Measurements from ENCODE around the gene TPST2.
A peak's percentile ranks its signal among the peaks of the same experiment; 100 is the strongest.

Gene TPST2

GRCh38 chr22:26486394-26486793, 103.5 kb downstream of the TPST2 start:
- Histone ChIP-seq H2BK12ac (ENCODE audit: low read length) (no peak overlapping the region), H3K4me2 (ENCODE audit: low read length) (no peak overlapping the region), H3K79me1 (ENCODE audit: low read length) (peaks cover 9% of the 10 kb centered on the region), H3K4ac (ENCODE audit: low read depth, low read length) (no peak overlapping the region), H4K12ac (ENCODE audit: low read depth, low read length) (no peak overlapping the region), H3K4me3 (ENCODE audit: low read depth, low read length) (no peak overlapping the region), H3K36me3 (ENCODE audit: control insufficient read depth in 1 of 2, insufficient read depth in 2 of 2, low read length in 2 of 2) (peaks cover 10 to 39% of the 10 kb centered on the region in 2 experiments), H3K4me1 (ENCODE audit: control insufficient read depth in 1 of 2, insufficient read depth in 2 of 2, low read length in 2 of 2) (peaks cover 2% of the 10 kb centered on the region in 2 experiments), H3K18ac (ENCODE audit: low read length) (no peak overlapping the region), H3K27ac (ENCODE audit: low read depth, low read length) (no peak overlapping the region), H3K23ac (ENCODE audit: low read length) (no peak overlapping the region), H3K9ac (ENCODE audit: low read length) (no peak overlapping the region), H3K79me2 (ENCODE audit: control insufficient read depth, insufficient read depth, low read length, poor library complexity) (peaks cover 7% of the 10 kb centered on the region), H2AK5ac (ENCODE audit: low read length) (no peak overlapping the region), H2AFZ (ENCODE audit: insufficient read depth, low read length, poor library complexity) (no peak overlapping the region), H3K27me3 (ENCODE audit: insufficient read depth, low read length) (no peaks in the 10 kb centered on the region), H2BK120ac (ENCODE audit: insufficient read depth, low read length, poor library complexity) (no peak overlapping the region), H4K91ac (ENCODE audit: low read depth, low read length) (no peak overlapping the region), H4K8ac (ENCODE audit: low read depth, low read length) (no peak overlapping the region), H3K9me3 (ENCODE audit: insufficient read depth, low read depth, low read length) (no peaks in the 10 kb centered on the region), H3K14ac (ENCODE audit: low read length) (no peak overlapping the region), H2BK5ac (ENCODE audit: low read depth, low read length, poor library complexity) (no peak overlapping the region)
- WGBS (ENCODE audit: extremely low coverage, insufficient coverage, insufficient read length) = no CpG with 5 or more reads among the region's 5 CpGs
- no peak for DNase-seq

- Histone ChIP-seq H3K27me3 (ENCODE audit: insufficient read depth, low read length) (no peaks in the 10 kb centered on the region), H3K9ac (ENCODE audit: low read length) (peak overlapping the region; percentile 51), H2AFZ (ENCODE audit: insufficient read depth, low read length, poor library complexity) (no peak overlapping the region), H3K79me1 (ENCODE audit: low read length) (peaks cover 9% of the 10 kb centered on the region), H3K79me2 (ENCODE audit: control insufficient read depth, insufficient read depth, low read length, poor library complexity) (peaks cover 7% of the 10 kb centered on the region), H3K4me3 (ENCODE audit: low read depth, low read length) (no peak overlapping the region), H2BK120ac (ENCODE audit: insufficient read depth, low read length, poor library complexity) (no peak overlapping the region), H3K4me1 (ENCODE audit: control insufficient read depth in 1 of 2, insufficient read depth in 2 of 2, low read length in 2 of 2) (peaks cover 2 to 5% of the 10 kb centered on the region in 2 experiments), H2BK5ac (ENCODE audit: low read depth, low read length, poor library complexity) (no peak overlapping the region), H4K12ac (ENCODE audit: low read depth, low read length) (no peak overlapping the region), H3K4me2 (ENCODE audit: low read length) (no peak overlapping the region), H4K91ac (ENCODE audit: low read depth, low read length) (no peak overlapping the region), H3K4ac (ENCODE audit: low read depth, low read length) (peak overlapping the region; percentile 59), H2AK5ac (ENCODE audit: low read length) (no peak overlapping the region), H3K9me3 (ENCODE audit: insufficient read depth, low read depth, low read length) (no peaks in the 10 kb centered on the region), H3K18ac (ENCODE audit: low read length) (no peak overlapping the region), H3K27ac (ENCODE audit: low read depth, low read length) (no peak overlapping the region), H3K14ac (ENCODE audit: low read length) (no peak overlapping the region), H3K36me3 (ENCODE audit: control insufficient read depth in 1 of 2, insufficient read depth in 2 of 2, low read length in 2 of 2) (peaks cover 10 to 36% of the 10 kb centered on the region in 2 experiments), H4K8ac (ENCODE audit: low read depth, low read length) (no peak overlapping the region), H2BK12ac (ENCODE audit: low read length) (no peak overlapping the region), H3K23ac (ENCODE audit: low read length) (no peak overlapping the region)
- no CpG with 5 or more reads among the region's 3 CpGs for WGBS (ENCODE audit: extremely low coverage, insufficient coverage, insufficient read length)
- DNase-seq = no peak
These were observed 104.0 kb downstream of the TPST2 start for GRCh38 chr22:26485806-26486390.

GRCh38 chr22:26485013-26485412, 104.9 kb downstream of the TPST2 start:
- Histone ChIP-seq H3K27ac (ENCODE audit: low read depth, low read length) (no peak overlapping the region), H3K9me3 (ENCODE audit: insufficient read depth, low read depth, low read length) (no peaks in the 10 kb centered on the region), H2BK12ac (ENCODE audit: low read length) (no peak overlapping the region), H3K79me2 (ENCODE audit: control insufficient read depth, insufficient read depth, low read length, poor library complexity) (peaks cover 7% of the 10 kb centered on the region), H3K14ac (ENCODE audit: low read length) (no peak overlapping the region), H3K79me1 (ENCODE audit: low read length) (peaks cover 9% of the 10 kb centered on the region), H3K36me3 (ENCODE audit: control insufficient read depth in 1 of 2, insufficient read depth in 2 of 2, low read length in 2 of 2) (peaks cover 10 to 32% of the 10 kb centered on the region in 2 experiments), H3K18ac (ENCODE audit: low read length) (no peak overlapping the region), H3K9ac (ENCODE audit: low read length) (no peak overlapping the region), H4K91ac (ENCODE audit: low read depth, low read length) (no peak overlapping the region), H3K4me2 (ENCODE audit: low read length) (no peak overlapping the region), H3K4me1 (ENCODE audit: control insufficient read depth in 1 of 2, insufficient read depth in 2 of 2, low read length in 2 of 2) (peaks cover 7 to 13% of the 10 kb centered on the region in 2 experiments), H2BK5ac (ENCODE audit: low read depth, low read length, poor library complexity) (no peak overlapping the region), H2AFZ (ENCODE audit: insufficient read depth, low read length, poor library complexity) (no peak overlapping the region), H2BK120ac (ENCODE audit: insufficient read depth, low read length, poor library complexity) (no peak overlapping the region), H3K27me3 (ENCODE audit: insufficient read depth, low read length) (no peaks in the 10 kb centered on the region), H4K12ac (ENCODE audit: low read depth, low read length) (no peak overlapping the region), H4K8ac (ENCODE audit: low read depth, low read length) (no peak overlapping the region), H3K4ac (ENCODE audit: low read depth, low read length) (peak overlapping the region; percentile 41), H2AK5ac (ENCODE audit: low read length) (no peak overlapping the region), H3K23ac (ENCODE audit: low read length) (no peak overlapping the region), H3K4me3 (ENCODE audit: low read depth, low read length) (no peak overlapping the region)
- WGBS (ENCODE audit: extremely low coverage, insufficient coverage, insufficient read length) = no CpG with 5 or more reads among the region's 7 CpGs
- no peak for DNase-seq

- Histone ChIP-seq H2BK120ac (ENCODE audit: insufficient read depth, low read length, poor library complexity) (no peak overlapping the region), H3K4me3 (ENCODE audit: low read depth, low read length) (no peak overlapping the region)
These were observed 105.6 kb downstream of the TPST2 start for GRCh38 chr22:26484360-26484706.

More at GRCh38 chr22:26484360-26484706, 105.6 kb downstream of the TPST2 start:
- WGBS (ENCODE audit: extremely low coverage, insufficient coverage, insufficient read length) = no CpG with 5 or more reads among the region's 6 CpGs
- Histone ChIP-seq H3K9ac (ENCODE audit: low read length) (no peak overlapping the region), H2BK12ac (ENCODE audit: low read length) (no peak overlapping the region), H3K4me2 (ENCODE audit: low read length) (peak overlapping the region; percentile 67), H4K91ac (ENCODE audit: low read depth, low read length) (no peak overlapping the region), H2BK5ac (ENCODE audit: low read depth, low read length, poor library complexity) (no peak overlapping the region), H3K9me3 (ENCODE audit: insufficient read depth, low read depth, low read length) (no peaks in the 10 kb centered on the region), H4K12ac (ENCODE audit: low read depth, low read length) (no peak overlapping the region), H3K4me1 (ENCODE audit: control insufficient read depth in 1 of 2, insufficient read depth in 2 of 2, low read length in 2 of 2) (peaks cover 7 to 17% of the 10 kb centered on the region in 2 experiments), H4K8ac (ENCODE audit: low read depth, low read length) (no peak overlapping the region), H3K27ac (ENCODE audit: low read depth, low read length) (no peak overlapping the region), H3K18ac (ENCODE audit: low read length) (no peak overlapping the region), H2AFZ (ENCODE audit: insufficient read depth, low read length, poor library complexity) (no peak overlapping the region), H3K23ac (ENCODE audit: low read length) (no peak overlapping the region), H3K79me2 (ENCODE audit: control insufficient read depth, insufficient read depth, low read length, poor library complexity) (peaks cover 7% of the 10 kb centered on the region), H3K4ac (ENCODE audit: low read depth, low read length) (peak overlapping the region; percentile 76), H3K27me3 (ENCODE audit: insufficient read depth, low read length) (no peaks in the 10 kb centered on the region), H3K79me1 (ENCODE audit: low read length) (peaks cover 9% of the 10 kb centered on the region), H2AK5ac (ENCODE audit: low read length) (peak overlapping the region; percentile 18), H3K14ac (ENCODE audit: low read length) (no peak overlapping the region), H3K36me3 (ENCODE audit: control insufficient read depth in 1 of 2, insufficient read depth in 2 of 2, low read length in 2 of 2) (peaks cover 9 to 26% of the 10 kb centered on the region in 2 experiments)
- DNase-seq = peak in 1 of 2 donors; percentile 12

Measured in trophoblast cell (in vitro differentiated cells and primary cell).